Measurements from ENCODE around the gene ENDOU. TPM values are rescaled to one million over a fixed set of nuclear protein-coding genes. Genes with fewer than 3 reads are reported as not detected.
A peak's percentile ranks its signal among the peaks of the same experiment; 100 is the strongest.

The ENDOU gene
- polyA plus RNA-seq, 3 donors, result 0.17 to 0.40 TPM; not detected in 1

DNA sequence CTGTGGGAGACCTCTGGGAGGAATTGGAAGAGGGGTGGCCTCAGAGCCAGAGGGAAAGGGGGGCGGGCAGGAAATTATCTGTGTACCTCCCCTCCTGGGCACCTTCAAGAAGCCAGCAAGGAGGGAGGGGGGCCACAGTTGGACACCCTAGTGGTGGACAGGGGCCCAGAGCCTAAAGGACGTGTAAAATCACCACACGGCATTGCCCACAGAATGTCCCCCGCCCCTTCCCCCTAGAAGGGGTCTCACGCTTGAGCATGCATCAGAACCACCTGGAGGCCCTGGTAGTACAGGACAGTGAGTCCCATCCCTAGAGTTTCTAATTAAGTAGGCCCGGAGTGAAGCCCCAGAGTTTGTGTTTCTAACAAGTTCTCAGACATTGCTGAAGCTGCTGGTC lies 8.2 kb downstream of the ENDOU start:
- Histone ChIP-seq H3K36me3 (replicated peaks in 1 of 2; ENCODE audit: control insufficient read depth in 1 of 2, insufficient read depth in 2 of 2, low read length in 2 of 2) (peaks cover 0 to 11% of the 10 kb centered on the region in 2 donors), H2AFZ (ENCODE audit: insufficient read depth, low read depth, low read length, poor library complexity, severe bottlenecking) (no peak overlapping the region), H3K9me3 (replicated peaks in 1 of 2; ENCODE audit: control insufficient read depth in 1 of 2, insufficient read depth in 1 of 2, low read length in 2 of 2) (no peaks in the 10 kb centered on the region), H3K4me2 (replicated peaks; ENCODE audit: extremely low read depth, low read length, poor library complexity, severe bottlenecking) (no peak overlapping the region), H3K4me3 (replicated peaks in 1 of 3; ENCODE audit: low read depth in 2 of 3, low read length in 3 of 3) (no peak overlapping the region), H3K4me1 (ENCODE audit: control insufficient read depth in 1 of 2, insufficient read depth in 2 of 2, low read length in 2 of 2) (peaks cover 36% of the 10 kb centered on the region in 2 donors), H3K27ac (ENCODE audit: low read depth in 1 of 2, low read length in 2 of 2) (peak overlapping the region in 1 of 2 donors; percentile 17), H3K27me3 (ENCODE audit: control insufficient read depth in 2 of 2, insufficient read depth in 2 of 2, low read length in 2 of 2) (no peaks in the 10 kb centered on the region), H3K79me2 (ENCODE audit: insufficient read depth, low read length) (no peaks in the 10 kb centered on the region), H4K20me1 (ENCODE audit: insufficient read depth, low read length) (peaks cover 10% of the 10 kb centered on the region), H3K9ac (ENCODE audit: insufficient read depth, low read length, poor library complexity, severe bottlenecking) (no peak overlapping the region)
- Mint-ChIP-seq H3K4me1 (peaks cover 52% of the 10 kb centered on the region), H3K36me3 (peaks cover 17 to 34% of the 10 kb centered on the region in 2 donors), H3K27ac (peak overlapping the region in 2 of 7 donors; percentile 50 to 53), H3K27me3 (ENCODE audit: low read depth in 3 of 3) (peaks cover 2 to 8% (median 4%) of the 10 kb centered on the region in 3 donors), H3K9me3 (peaks cover 0 to 4% (median 0%) of the 10 kb centered on the region in 7 donors), H3K4me3 (peak overlapping the region in 1 of 2 donors; percentile 39)
- no peak for TF ChIP-seq CTCF (IDR thresholded peaks at IDR 0.05)
- 89% methylated on average over 5 of the region's 6 CpGs for WGBS (ENCODE audit: insufficient coverage)
- intact Hi-C loops (cut with micrococcal nuclease), result loop anchor here (5.0 to 10.0 kb wide), 3 partner anchors 120 to 238 kb away; no protein-coding TSS in a partner anchor
- no peak for DNase-seq

- no peak overlapping the region for H3K4me3 ChIP-seq (replicated peaks in 1 of 3; ENCODE audit: low read depth in 2 of 3, low read length in 3 of 3)
- TF ChIP-seq CTCF (IDR thresholded peaks at IDR 0.05), result no peak
- H2AFZ ChIP-seq (ENCODE audit: insufficient read depth, low read depth, low read length, poor library complexity, severe bottlenecking), result no peak overlapping the region
- no peak for DNase-seq
- Mint-ChIP-seq H3K4me3 (no peak overlapping the region), H3K27ac (peak overlapping the region in 2 of 7 donors; percentile 6 to 25), H3K4me1 (peaks cover 47% of the 10 kb centered on the region), H3K27me3 (ENCODE audit: low read depth in 3 of 3) (peaks cover 2 to 6% (median 4%) of the 10 kb centered on the region in 3 donors), H3K9me3 (peaks cover 0 to 4% (median 0%) of the 10 kb centered on the region in 7 donors), H3K36me3 (peaks cover 14 to 29% of the 10 kb centered on the region in 2 donors)
- peaks cover 10% of the 10 kb centered on the region for H4K20me1 ChIP-seq (ENCODE audit: insufficient read depth, low read length)
- 98% methylated on average over 8 of the region's 13 CpGs for WGBS (ENCODE audit: insufficient coverage)
- intact Hi-C loops (cut with micrococcal nuclease), result loop anchor here (2.0 to 10.0 kb wide), 5 partner anchors 63 to 239 kb away; no protein-coding TSS in a partner anchor
- H3K9me3 ChIP-seq (replicated peaks in 1 of 2; ENCODE audit: control insufficient read depth in 1 of 2, insufficient read depth in 1 of 2, low read length in 2 of 2), result no peaks in the 10 kb centered on the region
- H3K36me3 ChIP-seq (replicated peaks in 1 of 2; ENCODE audit: control insufficient read depth in 1 of 2, insufficient read depth in 2 of 2, low read length in 2 of 2), result peaks cover 0 to 11% of the 10 kb centered on the region in 2 donors
- H3K4me1 ChIP-seq (ENCODE audit: control insufficient read depth in 1 of 2, insufficient read depth in 2 of 2, low read length in 2 of 2), result peaks cover 32 to 36% of the 10 kb centered on the region in 2 donors
- no peak overlapping the region for H3K9ac ChIP-seq (ENCODE audit: insufficient read depth, low read length, poor library complexity, severe bottlenecking)
- H3K27me3 ChIP-seq (ENCODE audit: control insufficient read depth in 2 of 2, insufficient read depth in 2 of 2, low read length in 2 of 2), result no peaks in the 10 kb centered on the region
- peaks cover 6% of the 10 kb centered on the region for H3K79me2 ChIP-seq (ENCODE audit: insufficient read depth, low read length)
- no peak overlapping the region for H3K4me2 ChIP-seq (replicated peaks; ENCODE audit: extremely low read depth, low read length, poor library complexity, severe bottlenecking)
- H3K27ac ChIP-seq (ENCODE audit: low read depth in 1 of 2, low read length in 2 of 2), result no peak overlapping the region
These were observed 9.3 kb downstream of the ENDOU start for GRCh38 chr12:47715877-47716548.
